NCI-H146 treated with DMSO at 0.1 percent for 48 hours (cell line): ENCODE results near the gene APOC3.
"Not testable (repeated sequence)": the region's sequence is repeated elsewhere in the genome, so short reads cannot be mapped to it uniquely, and the experiment has no call there.

Source experiments
- DNase-seq: peaks from one replicate; lab custom pipeline; 2025; ENCODE audit not compliant: unreplicated experiment; lab: John Stamatoyannopoulos, UW

The APOC3 gene

GRCh38 chr11:116830184-116830912 is 641 bp downstream of the APOC3 start:
- DNase-seq: no peak

- DNase-seq: no peak
Measured at GRCh38 chr11:116831790-116832349, 2.2 kb downstream of the APOC3 start.

GRCh38 chr11:116832350-116833290 is 2.9 kb downstream of the APOC3 start:
- DNase-seq: peak; percentile 80

GRCh38 chr11:116833491-116833815 is 3.7 kb downstream of the APOC3 start:
- no peak for DNase-seq

GRCh38 chr11:116833816-116834534 is 4.3 kb downstream of the APOC3 start:
- DNase-seq: no peak

- not testable (repeated sequence) for DNase-seq
Measured at GRCh38 chr11:116834535-116835041, 4.9 kb downstream of the APOC3 start.

- DNase-seq: no peak
Measured at GRCh38 chr11:116835042-116835772, 5.5 kb downstream of the APOC3 start.

- DNase-seq: peak; percentile 76
Measured at GRCh38 chr11:116835791-116836631, 6.3 kb downstream of the APOC3 start.

GRCh38 chr11:116836632-116836991 is 6.9 kb downstream of the APOC3 start:
- no peak for DNase-seq

GRCh38 chr11:116837231-116838091 is 7.8 kb downstream of the APOC3 start, which contains the start of gene APOA1:
TSS of gene APOA1 (minus strand) at chr11:116837622. CDS start at chr11:116837387, 235 bp downstream.
- DNase-seq: no peak

GRCh38 chr11:116838321-116839084 is 8.8 kb downstream of the APOC3 start:
- DNase-seq: no peak

GRCh38 chr11:116840224-116840745 is 10.6 kb downstream of the APOC3 start:
- DNase-seq: no peak

- no peak for DNase-seq
Measured at GRCh38 chr11:116840746-116841296, 11.1 kb downstream of the APOC3 start.

- DNase-seq: no peak
Measured at GRCh38 chr11:116842117-116842516, 12.4 kb downstream of the APOC3 start.

GRCh38 chr11:116842909-116843308 is 13.2 kb downstream of the APOC3 start:
- no peak for DNase-seq

- DNase-seq: no peak
Measured at GRCh38 chr11:116843661-116844060, 14.0 kb downstream of the APOC3 start.

- DNase-seq: no peak
Measured at GRCh38 chr11:116844722-116845121, 15.0 kb downstream of the APOC3 start.
